ENCODE data around the gene PGAP3.

PGAP3 gene

GRCh38 chr17:39633570-39634183 lies 54.2 kb downstream of the PGAP3 start:
- DNase-seq, result no peak

GRCh38 chr17:39632153-39632941 lies 55.5 kb downstream of the PGAP3 start:
- DNase-seq, result no peak

DNA sequence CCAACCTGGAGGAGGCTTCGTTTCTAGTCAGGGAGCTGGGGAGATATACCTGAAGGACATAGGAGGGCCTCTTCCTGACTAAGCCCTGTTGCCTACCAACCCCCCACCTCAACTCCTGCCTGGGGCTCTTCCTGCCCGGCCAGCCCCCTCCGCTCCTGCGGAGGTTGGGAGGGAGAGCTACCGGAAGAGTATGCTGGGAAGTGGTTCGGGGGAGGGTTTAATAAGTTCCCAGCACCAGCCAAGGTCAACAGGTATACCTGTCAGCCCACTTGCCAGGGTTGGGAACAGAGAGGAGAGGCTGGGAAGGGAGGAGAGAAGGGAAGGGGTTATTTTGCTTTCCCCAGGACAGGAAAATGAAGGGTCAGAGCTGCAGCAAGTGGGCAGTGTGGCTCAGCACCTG lies 56.5 kb downstream of the PGAP3 start:
- DNase-seq, result no peak

DNA sequence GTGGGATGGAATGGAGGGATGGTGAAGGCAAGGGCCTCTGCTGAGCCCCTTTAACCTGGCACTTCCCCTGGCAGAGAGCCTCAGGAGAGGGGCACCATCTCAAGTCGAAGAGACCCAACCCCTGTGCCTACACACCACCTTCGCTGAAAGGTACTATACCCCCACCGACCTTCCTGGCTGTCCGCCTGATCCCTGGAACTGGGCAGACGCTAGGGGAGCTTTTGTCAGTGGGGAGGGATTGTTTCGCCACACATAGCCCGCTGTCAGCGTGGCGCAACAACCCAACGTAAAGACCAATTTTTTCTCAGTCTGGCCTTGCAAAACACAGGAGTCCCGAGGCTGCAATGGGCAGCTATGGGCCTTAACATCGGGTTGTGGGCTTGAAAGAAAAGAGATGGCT lies 58.0 kb downstream of the PGAP3 start:
- peak in 1 of 2 donors; percentile 15 for DNase-seq

DNA sequence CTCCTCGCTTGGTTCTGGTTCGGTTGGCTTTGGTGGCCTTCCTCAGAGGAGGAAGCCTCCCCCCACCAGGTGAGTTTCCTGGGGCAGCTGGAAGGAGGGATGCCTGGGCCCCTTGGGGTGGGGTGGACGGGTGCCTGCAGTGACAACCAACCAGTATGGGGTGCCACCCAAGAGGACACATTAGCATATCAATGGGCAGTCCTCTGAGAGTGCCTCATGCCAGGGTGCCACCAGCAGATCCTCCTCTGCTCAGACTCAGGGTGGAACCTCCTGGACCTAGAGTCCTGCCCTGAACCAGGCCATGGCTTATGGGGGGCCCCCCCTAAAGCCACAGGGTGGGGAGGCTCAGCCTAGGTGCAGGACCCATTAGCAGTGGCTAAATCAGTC lies 58.4 kb downstream of the PGAP3 start:
- DNase-seq, result no peak

DNA sequence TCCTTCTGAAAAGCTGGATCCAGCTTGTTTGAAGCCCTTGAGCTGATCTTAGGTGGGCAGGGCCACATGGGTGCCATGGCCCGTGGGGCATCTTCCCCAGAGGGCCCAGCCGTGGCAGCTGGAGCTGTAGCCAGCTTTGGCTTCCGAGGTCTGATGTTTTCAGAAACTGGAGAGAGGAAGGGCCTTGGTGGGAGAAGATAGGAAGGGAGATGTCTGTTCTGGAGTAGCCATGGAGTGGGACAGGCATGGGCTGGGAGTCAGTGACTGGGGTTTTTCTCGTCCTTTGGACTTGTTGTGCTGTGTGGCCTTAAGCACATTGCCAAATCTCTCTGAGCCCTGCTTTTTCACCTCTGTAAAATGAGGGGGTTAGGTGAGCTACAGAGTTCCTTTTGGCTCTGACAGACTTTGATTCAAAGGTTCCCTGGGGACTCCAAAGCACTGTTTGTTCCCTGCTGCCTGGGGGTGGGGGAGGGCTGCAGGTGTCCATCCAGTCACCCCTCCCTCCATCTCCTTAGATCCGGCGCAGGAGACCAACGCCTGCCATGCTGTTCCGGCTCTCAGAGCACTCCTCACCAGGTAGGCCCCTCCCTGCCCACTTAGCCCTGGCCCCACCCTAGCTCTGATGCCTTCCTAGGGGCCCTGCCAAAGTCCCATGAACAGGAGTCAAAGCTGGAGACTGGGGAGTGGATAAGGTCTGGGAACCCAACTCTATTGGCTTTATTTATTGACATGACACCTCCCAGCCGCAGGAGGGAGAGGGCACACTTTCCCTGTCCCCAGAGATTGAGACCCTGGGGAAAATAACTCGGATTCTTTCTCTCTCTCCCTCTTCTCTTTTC lies 59.0 kb downstream of the PGAP3 start:
- no peak for DNase-seq

DNA sequence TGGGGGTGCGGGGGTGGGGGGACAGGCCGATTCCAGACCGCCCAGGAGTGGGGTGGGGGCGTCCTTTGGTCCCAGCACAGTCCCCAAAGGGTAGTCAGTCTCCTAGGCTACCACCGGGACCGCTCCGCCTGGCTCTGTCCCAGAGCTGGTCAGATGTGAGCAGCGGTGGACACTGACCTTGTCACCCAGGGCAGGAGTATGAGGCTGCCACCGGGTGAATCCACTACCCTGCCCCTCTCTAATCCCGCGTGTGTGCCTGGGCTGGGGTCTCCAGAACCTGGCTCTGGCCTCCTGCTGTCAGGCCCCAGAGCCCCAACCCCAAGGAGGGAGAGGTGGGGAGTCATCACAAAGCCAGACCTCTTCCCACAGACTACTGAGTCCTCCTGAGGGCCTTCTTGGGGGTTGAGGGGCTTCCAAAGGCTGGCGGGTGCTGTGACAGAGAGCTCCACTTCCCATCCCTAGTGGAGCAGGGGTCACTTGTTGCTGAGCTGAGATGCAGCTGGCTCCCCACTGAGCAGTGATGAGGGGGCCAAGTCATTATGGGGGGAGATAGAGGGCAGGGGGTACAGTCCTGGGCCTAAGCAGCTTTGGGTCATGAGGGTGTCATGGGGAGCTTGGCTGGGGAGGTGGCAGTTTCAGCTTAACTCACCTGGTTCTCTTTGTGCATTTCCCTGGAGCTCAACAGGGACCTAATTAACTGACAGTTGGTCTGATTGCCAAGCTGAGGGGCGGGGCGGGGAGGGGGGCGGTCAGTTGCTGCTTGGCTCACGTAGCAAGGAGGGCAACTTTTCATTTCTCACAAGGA lies 59.9 kb downstream of the PGAP3 start:
- DNase-seq, result no peak

GRCh38 chr17:39627047-39627711 lies 60.7 kb downstream of the PGAP3 start:
- no peak for DNase-seq

- no peak for DNase-seq
Measured at GRCh38 chr17:39626171-39627046, 61.4 kb downstream of the PGAP3 start, which contains the start of gene PPP1R1B. PPP1R1B (plus strand) TSS chr17:39626952; CDS start chr17:39627393, 441 bp downstream.

GRCh38 chr17:39625198-39625785 lies 62.6 kb downstream of the PGAP3 start:
- no peak for DNase-seq

DNA sequence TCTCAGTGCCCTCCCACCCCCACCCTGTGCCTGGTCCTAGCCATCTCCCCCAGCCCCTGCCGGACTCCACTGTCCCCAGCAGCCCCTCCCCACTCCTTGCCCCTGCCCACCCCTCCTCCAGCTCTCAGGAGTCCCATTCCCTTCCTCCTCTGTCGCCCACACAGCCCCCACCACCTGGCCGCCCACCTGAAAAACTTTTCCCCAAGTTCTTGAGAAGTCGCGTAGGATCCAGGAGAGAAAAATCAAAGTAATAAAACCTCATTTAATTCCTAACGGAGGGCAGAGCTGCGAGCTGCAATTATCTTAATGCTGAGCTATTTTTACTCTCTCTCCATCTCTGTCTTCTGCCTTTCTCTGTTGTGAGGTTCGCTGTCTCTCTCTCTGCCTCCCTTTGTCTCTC lies 63.5 kb downstream of the PGAP3 start:
- no peak for DNase-seq

GRCh38 chr17:39623356-39623950 lies 64.4 kb downstream of the PGAP3 start:
- peak; percentile 86 to 88 for DNase-seq

GRCh38 chr17:39622380-39623006 lies 65.4 kb downstream of the PGAP3 start:
- DNase-seq, result peak in 1 of 2 donors; percentile 52

DNA sequence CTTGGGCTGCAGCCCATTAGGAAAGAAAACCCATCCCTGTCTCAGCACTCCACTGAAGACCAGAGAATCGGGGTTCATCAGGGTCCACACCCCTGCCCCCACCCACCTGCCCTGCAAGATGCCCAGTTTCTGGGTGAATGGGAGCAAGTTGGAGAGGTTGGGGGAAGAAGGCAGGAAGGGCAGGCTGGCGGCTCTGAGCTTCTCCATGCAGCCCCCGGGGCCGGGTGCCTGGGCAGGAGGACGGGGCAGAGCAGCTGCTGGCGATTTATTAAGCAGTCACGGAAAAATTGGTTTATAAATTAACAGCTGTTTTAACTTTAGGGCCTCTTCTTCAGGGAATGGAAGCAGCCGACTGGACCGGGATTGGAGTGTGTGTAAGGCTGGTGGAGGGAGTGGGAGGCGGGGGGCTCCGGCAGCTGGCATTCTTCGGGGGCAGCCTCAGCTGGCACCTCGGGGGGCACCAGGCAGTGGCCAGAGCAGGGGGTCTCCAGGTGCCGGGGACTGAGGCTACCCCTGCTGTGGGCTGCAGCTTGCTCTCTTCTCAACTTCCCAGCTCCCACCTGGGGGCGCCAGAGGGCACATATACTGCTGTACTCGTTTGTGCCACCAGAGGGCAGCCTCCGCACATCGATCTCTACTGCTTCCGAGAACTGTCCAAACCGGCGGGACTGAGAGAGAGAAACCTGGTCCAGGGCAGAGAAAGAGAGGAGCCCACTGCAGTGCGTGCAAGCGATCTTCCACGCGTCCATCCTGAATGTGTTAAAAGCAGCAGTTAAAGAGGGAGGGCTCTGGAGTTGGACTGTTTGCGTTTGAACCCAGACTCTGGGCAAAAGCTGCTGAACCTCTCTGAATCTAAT lies 66.1 kb downstream of the PGAP3 start:
- peak; percentile 88 to 91 for DNase-seq

Measured in CD4-positive, alpha-beta T cell treated with Interleukin-4 for 1 hour (primary cell).